DND-41 (cell line): ENCODE measurements around the gene TUBA4B.

Experiments used
- EZH2 ChIP-seq: IDR thresholded peaks from 3 replicates; pipeline ENCODE4 v1.6.1; 2012; ENCODE audit warnings: borderline replicate concordance, low read depth, mild to moderate bottlenecking, moderate library complexity, low read length, inconsistent platforms; ENCODE audit not compliant: severe bottlenecking
- TF ChIP-seq, protein P1 (sequence below): IDR thresholded peaks from 2 replicates; pipeline ENCODE4 v1.5.1; 2012; ENCODE audit warnings: borderline replicate concordance, low read length, moderate library complexity, mild to moderate bottlenecking; ENCODE audit not compliant: poor library complexity, severe bottlenecking; ENCODE audit errors: extremely low read depth

DNA sequence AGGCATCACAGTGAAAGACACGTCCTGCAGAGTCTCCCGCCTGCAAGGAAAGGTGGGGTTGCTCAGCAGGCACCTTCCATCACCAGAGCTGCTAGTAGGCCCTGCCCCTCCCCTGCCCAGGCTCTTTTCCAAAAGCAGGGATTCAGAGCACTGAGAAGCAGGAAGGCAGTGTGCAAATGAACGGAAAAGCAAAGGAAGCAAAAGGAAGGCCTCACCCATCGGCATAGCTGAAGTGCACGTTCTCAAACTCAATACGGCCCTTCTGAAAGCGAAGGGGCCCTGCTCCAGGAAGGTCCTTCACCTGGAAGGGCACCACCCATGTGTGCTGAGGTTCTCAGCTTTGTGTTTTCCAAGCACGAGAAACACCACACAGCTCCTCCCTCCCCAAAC, 40.0 kb upstream of the TUBA4B start:
- TF ChIP-seq, protein P1, sequence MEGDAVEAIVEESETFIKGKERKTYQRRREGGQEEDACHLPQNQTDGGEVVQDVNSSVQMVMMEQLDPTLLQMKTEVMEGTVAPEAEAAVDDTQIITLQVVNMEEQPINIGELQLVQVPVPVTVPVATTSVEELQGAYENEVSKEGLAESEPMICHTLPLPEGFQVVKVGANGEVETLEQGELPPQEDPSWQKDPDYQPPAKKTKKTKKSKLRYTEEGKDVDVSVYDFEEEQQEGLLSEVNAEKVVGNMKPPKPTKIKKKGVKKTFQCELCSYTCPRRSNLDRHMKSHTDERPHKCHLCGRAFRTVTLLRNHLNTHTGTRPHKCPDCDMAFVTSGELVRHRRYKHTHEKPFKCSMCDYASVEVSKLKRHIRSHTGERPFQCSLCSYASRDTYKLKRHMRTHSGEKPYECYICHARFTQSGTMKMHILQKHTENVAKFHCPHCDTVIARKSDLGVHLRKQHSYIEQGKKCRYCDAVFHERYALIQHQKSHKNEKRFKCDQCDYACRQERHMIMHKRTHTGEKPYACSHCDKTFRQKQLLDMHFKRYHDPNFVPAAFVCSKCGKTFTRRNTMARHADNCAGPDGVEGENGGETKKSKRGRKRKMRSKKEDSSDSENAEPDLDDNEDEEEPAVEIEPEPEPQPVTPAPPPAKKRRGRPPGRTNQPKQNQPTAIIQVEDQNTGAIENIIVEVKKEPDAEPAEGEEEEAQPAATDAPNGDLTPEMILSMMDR: no peak
- TF ChIP-seq EZH2: no peak
